Stimulated activated naive CD8-positive, alpha-beta T cell treated with anti-CD3 and anti-CD28 coated beads, Interleukin-15, Interleukin-2, amounts not matched to agents 100 U/mL and 50 U/mL, for 24 hours (primary cell): ENCODE data around the gene BARD1.
"Not testable (repeated sequence)": the region's sequence is repeated elsewhere in the genome, so short reads cannot be mapped to it uniquely, and the experiment has no call there.

Source experiments
- ATAC-seq: fragments of 150-1000 bp; cut with Tn5 transposase; one replicate; pipeline ENCODE4 v1.10.0; 2021
- DNase-seq: peaks from one replicate; pipeline ENCODE4 v3.0.0; 2021

The BARD1 gene

GRCh38 chr2:214765180-214765579 lies 44.3 kb downstream of the BARD1 start:
- DNase-seq: no peak
- no peak for ATAC-seq

DNA sequence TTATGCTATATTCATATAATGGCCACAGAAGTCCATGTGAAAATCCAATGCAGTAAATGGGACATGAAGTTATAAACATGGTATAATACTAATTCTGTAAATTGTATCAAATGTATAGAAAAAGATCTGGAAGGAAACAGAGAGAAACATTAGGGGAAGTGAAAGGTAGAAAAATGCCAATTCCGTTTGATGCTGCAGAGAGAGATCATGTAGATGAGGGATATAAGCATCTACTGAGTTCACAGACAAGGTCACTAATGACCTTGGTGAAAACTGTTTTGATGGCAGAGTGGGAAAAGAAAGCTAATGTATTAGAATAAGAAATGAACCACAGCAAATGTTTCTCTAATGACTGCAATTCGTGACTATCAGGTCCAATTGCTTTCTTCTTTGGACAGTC lies 56.0 kb downstream of the BARD1 start:
- DNase-seq (no peak), ATAC-seq (no peak)

DNA sequence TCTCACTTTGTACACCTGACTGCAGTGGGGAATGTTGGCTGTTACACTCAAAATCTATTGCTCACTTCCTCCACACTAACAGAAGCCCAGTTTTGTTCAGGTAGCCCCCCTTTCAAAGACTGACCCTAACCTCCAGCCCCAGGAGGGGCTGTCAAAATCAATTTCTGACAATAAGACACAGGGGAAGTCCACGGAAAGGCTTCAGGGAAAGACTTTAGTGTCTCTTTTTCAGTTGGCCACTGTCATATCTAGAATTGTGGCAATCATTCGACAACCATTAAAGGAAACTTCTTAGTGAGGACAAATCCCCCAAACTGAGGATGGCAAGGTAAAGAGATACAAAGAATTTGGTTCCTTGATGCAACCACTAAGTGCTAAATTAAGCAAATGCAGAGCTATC lies 59.0 kb downstream of the BARD1 start:
- DNase-seq (no peak), ATAC-seq (no peak)

- ATAC-seq (no peak), DNase-seq (no peak)
Measured at GRCh38 chr2:214747992-214748391, 61.5 kb downstream of the BARD1 start.

DNA sequence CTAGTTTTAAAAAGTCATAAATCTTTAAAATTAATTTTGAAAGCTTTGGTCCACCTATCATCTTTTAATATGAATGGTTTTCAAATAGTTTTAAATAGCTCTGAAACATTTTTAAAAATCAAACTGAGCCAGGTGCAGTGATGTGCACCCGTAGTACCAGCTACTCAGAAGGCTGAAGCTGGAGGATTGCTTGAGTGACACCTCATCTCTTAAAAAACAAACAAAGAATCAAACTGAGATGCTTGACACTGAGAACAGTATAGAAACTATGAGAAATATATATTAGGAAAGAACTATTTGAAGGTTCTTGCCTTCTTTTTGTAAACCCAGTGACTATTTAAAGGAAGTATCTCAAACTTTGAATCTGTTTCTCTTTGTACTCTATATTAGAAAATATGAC lies 67.4 kb downstream of the BARD1 start:
- DNase-seq (no peak), ATAC-seq (no peak)

GRCh38 chr2:214740867-214741395 lies 68.6 kb downstream of the BARD1 start:
- DNase-seq (no peak), ATAC-seq (no peak)

- no peak for DNase-seq
Measured at GRCh38 chr2:214737188-214737587, 72.3 kb downstream of the BARD1 start.

GRCh38 chr2:214730800-214731407 lies 78.6 kb downstream of the BARD1 start:
- no peak for ATAC-seq
- DNase-seq: no peak

More at GRCh38 chr2:214737188-214737587, 72.3 kb downstream of the BARD1 start:
- ATAC-seq: no peak

- no peak for DNase-seq
Measured at GRCh38 chr2:214730248-214730647, 79.2 kb downstream of the BARD1 start.

GRCh38 chr2:214724741-214725140 lies 84.7 kb downstream of the BARD1 start:
- ATAC-seq (no peak), DNase-seq (no peak)

More at GRCh38 chr2:214730248-214730647, 79.2 kb downstream of the BARD1 start:
- no peak for ATAC-seq

GRCh38 chr2:214717837-214718236 lies 91.6 kb downstream of the BARD1 start:
- ATAC-seq, DNase-seq: not testable (repeated sequence)

DNA sequence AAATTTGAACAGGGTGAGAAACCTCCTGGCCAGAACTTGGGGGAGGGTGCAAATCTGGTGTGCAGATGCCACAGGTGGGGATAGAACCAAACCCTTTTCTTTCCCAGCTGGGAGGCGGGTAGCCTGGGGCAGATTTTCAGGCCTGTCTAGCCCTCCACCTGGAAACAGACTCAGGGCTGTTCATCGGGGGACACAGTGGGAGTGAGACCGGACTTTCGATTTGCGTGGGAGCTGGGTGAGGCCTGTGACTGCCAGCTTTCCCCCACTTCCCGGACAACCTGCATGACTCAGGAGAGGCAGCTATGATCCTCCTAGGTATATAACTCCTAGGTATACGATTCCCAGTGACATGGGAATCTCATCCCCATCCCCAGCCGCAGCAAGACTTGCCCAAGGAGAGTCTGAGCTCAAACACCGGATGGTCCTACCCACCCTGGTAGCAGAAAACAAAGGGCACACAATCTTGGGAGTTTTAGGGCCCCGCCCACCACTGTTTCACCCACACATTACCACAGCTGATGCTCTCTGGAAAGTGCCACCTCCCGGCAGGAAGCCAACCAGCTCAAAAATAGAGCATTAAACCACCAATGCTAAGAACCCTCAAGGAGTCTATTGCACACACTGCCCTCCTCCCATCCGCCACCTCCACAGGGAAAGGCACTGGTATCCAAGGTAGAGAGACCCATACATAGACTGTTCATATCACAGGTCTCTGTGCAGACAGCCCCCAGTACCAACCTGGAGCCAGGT lies 92.5 kb downstream of the BARD1 start:
- ATAC-seq (no peak), DNase-seq (no peak)

GRCh38 chr2:214715025-214715424 lies 94.5 kb downstream of the BARD1 start:
- ATAC-seq (no peak), DNase-seq (no peak)

GRCh38 chr2:214713080-214713830 lies 96.2 kb downstream of the BARD1 start:
- DNase-seq (no peak), ATAC-seq (no peak)

- no peak for DNase-seq
- ATAC-seq: no peak
Measured at GRCh38 chr2:214710729-214711128, 98.8 kb downstream of the BARD1 start.

DNA sequence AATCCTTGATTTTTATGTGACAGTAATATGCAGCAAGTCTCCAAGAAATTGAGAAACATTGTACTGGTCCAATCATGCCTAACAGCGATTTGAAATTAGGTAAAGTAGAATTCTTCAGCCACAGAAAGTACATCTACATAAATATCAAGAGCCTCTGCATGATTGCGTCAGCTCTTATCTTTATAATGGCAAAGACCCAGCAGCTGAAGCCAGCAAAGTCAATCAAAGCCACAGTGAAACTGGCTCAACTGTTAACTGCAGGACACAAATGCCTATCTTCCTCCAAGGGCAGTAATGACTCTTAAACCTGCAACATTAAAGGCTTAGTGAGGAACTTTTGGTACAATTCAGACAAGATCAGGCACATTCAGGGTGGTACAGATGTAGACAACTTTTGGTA lies 102.5 kb downstream of the BARD1 start:
- DNase-seq: no peak
- no peak for ATAC-seq

DNA sequence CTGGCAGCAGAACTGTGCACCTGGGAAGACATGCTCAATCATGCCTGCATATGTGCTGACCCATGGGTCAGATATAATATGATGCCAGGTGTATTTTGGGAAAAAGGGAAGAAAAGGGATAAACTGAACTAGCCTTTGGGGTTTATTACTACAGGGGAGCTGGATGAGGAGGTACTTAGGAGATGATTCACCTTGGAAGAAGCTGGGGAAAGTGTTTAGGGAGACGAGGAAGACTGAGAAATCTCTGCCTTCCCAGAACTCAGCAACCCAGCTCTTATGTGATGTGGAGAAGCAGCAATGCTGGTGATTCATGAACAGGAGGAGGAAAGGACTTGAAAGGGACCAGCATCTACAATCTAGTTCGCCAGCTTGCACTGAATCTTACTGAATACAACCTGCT lies 110.2 kb downstream of the BARD1 start:
- DNase-seq (no peak), ATAC-seq (no peak)

DNA sequence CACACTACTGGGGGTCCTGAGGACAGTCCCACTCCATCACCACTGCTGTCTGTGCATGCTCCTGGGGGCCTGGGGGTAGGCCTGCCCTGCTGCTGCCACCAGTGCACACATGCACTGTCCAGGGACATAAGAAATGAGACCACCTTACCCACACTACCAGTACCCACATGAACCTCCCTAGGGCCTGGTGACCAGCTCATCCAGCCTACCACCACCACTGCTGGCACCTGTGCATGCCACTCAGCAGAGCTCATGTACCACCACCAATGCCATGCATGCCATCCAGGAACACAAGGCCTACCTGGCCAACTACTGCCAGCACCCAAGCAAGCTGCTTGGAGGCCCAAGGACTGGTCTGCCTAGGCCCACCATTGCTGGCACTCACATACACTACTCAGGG lies 112.8 kb downstream of the BARD1 start:
- DNase-seq (no peak), ATAC-seq (no peak)

DNA sequence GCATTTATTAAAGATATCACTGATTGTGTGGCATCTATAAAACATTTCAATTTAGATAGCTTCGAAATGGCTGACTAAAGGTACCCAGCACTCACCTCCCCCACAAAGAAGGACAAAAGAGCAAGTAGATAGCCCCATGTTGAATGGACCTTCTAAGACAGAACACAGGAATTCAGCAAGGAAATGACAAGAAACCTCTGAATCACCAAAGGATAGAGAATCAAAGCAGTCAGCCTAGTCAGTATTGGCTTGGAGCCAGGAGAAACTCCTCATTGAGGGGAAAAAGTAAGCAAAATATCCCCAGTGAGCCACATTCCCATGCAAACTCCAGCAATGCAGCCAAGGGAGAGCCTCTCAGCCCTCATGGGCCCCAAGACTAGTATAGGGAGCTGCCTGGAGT lies 113.7 kb downstream of the BARD1 start:
- no peak for DNase-seq
- ATAC-seq: no peak

DNA sequence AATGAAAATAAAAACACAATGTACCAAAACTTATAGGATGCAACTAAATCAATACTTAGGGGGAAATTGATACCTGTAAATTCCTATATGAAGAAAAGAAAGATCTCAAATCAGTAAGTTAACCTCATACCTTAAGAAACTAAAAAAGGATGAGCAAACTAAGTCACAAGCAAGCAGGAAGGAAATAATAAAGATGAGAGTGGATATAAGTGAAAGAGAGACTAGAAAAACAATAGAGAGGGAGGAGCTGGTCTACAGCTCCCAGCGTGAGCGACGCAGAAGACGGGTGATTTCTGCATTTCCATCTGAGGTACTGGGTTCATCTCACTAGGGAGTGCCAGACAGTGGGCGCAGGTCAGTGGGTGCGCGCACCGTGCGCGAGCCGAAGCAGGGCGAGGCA lies 125.9 kb downstream of the BARD1 start:
- not testable (repeated sequence) for ATAC-seq, DNase-seq

DNA sequence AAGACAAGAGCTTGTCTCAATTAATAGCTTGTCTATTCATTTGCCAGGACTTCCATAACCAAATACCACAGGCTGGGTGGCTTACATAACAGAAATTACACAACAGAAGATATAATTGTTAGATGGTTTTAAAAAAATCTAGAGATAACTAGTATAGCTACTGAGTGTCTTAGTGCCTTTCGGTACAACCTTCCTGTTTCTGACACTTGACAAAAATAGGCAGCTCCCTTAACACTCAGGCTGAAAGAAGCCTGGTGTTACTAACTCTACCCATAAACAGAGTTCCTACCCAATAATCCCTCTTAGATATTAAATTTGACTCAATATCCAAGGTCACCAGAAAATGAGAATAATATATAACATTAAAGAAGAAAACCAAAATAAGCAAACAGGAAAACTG lies 129.7 kb downstream of the BARD1 start:
- no peak for DNase-seq

GRCh38 chr2:214676421-214677089 lies 132.9 kb downstream of the BARD1 start:
- DNase-seq (no peak), ATAC-seq (no peak)

More for the DNA sequence above, 129.7 kb downstream of the BARD1 start:
- no peak for ATAC-seq
